ENCODE data around the gene TTC3.

- TF ChIP-seq, protein P1, sequence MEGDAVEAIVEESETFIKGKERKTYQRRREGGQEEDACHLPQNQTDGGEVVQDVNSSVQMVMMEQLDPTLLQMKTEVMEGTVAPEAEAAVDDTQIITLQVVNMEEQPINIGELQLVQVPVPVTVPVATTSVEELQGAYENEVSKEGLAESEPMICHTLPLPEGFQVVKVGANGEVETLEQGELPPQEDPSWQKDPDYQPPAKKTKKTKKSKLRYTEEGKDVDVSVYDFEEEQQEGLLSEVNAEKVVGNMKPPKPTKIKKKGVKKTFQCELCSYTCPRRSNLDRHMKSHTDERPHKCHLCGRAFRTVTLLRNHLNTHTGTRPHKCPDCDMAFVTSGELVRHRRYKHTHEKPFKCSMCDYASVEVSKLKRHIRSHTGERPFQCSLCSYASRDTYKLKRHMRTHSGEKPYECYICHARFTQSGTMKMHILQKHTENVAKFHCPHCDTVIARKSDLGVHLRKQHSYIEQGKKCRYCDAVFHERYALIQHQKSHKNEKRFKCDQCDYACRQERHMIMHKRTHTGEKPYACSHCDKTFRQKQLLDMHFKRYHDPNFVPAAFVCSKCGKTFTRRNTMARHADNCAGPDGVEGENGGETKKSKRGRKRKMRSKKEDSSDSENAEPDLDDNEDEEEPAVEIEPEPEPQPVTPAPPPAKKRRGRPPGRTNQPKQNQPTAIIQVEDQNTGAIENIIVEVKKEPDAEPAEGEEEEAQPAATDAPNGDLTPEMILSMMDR (IDR thresholded peaks at IDR 0.05) = no peak
- TF ChIP-seq EZH2 (IDR thresholded peaks at IDR 0.05; ENCODE audit: borderline replicate concordance, insufficient read depth, low read depth, low read length, poor library complexity, severe bottlenecking) = no peak
Observed at GRCh38 chr21:37065561-37066177, 7.4 kb upstream of the TTC3 start.

Measured in B cell (primary cell).